DMS153 treated with DMSO at 0.1 percent for 48 hours (cell line): ENCODE data around the gene MYRF.

Experiments
- DNase-seq: peaks from one replicate; lab custom pipeline; 2025; ENCODE audit not compliant: unreplicated experiment; lab: John Stamatoyannopoulos, UW

Gene MYRF

DNA sequence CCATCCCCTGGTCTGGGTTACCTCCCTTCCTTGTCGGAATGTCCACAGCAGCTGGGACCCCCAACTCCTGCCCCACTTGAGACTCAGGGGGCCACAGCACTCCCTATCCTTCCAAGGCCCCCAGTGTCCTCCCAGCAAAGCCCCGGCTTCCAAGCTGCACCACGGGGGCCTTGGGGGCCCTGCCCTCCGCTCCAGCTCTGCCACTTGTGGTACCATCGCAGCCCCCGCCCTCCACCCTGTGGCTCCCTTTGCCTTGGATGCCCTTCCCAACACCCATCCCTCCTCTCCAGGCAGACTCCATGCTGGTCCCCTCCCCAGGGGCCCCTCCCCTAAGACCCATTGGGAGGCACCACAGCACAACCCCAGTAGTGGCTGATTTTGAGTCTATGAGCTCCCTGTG, 22.7 kb downstream of the MYRF start:
- no peak for DNase-seq

- DNase-seq = no peak
Observed at GRCh38 chr11:61775606-61776554, 23.4 kb downstream of the MYRF start.

DNA sequence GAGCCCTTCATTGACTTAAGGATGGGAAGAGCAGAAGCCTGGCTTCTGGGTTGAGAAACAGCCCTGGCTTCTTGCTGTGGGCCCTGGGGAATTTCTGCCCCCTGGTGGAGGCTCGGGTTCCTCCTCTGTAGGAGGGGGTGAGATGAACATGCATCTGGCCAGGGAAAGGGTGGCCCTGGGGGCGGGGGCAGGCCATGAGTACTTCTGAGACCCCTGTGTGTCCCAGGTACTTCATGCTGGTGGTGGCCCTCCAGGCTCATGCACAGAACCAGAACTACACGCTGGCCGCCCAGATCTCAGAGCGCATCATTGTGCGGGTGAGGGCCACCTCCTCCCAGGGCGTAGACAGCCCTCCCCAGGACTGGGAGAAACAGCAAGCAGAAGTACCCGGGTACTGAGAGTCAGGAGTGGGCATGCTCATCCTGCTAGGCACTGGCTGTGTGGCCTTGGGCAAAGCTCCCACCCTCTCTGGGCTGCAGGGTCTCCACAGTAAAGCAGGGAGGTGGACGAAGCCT, 24.2 kb downstream of the MYRF start:
- DNase-seq = no peak

- DNase-seq = no peak
Observed at GRCh38 chr11:61777234-61778090, 25.0 kb downstream of the MYRF start.

DNA sequence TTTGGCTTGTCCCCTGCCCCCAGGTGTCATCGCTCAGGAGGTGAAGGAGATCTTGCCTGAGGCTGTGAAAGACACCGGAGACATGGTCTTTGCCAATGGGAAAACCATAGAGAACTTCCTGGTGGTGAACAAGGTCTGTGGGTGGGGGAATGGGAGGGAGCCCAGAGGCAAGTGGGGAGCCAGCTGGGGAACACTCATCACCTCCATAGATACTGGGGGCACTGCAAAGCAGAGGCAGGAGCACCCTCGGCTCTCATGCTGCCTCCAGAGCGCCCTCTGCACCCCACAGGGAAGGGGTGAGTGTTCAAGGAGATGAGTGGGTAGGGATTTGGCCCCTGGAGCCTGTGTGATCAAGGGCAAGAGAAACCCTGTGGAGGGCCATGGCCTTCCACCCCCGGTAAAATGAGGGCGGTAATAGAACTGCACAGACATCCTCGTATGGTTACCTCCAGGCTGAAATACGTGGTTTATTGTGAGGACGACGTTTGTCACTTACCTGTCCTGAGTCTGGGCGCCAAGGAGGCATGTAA, 26.0 kb downstream of the MYRF start:
- no peak for DNase-seq

- DNase-seq = no peak
Observed at GRCh38 chr11:61778920-61779650, 26.6 kb downstream of the MYRF start.

- DNase-seq = no peak
Observed at GRCh38 chr11:61779666-61780525, 27.5 kb downstream of the MYRF start.

DNA sequence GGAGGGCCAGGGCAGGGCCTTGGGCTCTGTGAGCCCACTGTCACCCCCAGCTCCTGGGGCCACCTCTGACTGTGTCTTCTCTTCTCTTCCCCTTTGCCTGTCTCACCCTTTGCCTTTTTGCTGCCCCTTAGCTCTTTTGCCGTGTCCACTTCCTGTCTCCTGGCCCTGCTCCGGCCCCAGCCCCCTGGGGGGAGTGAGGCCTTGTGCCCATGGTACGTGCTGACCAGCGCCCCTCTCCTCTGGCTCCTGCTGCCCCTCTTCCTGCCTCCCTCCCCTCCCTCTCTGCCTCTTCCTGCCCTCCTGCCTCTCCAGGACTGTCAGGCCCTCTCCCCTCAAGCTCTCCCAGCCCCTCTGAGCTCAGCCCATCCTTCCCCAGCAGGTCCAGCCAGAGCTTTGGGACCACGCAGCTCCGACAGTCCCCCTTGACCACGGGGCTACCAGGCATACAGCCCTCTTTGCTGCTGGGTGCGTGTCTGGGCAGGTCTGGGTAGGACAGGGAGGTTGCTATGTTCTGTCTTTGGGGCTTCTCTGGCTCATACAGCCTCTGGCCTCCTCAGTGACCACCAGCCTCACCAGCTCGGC, 28.2 kb downstream of the MYRF start:
- DNase-seq = no peak

GRCh38 chr11:61781585-61781984, 29.1 kb downstream of the MYRF start:
- no peak for DNase-seq

DNA sequence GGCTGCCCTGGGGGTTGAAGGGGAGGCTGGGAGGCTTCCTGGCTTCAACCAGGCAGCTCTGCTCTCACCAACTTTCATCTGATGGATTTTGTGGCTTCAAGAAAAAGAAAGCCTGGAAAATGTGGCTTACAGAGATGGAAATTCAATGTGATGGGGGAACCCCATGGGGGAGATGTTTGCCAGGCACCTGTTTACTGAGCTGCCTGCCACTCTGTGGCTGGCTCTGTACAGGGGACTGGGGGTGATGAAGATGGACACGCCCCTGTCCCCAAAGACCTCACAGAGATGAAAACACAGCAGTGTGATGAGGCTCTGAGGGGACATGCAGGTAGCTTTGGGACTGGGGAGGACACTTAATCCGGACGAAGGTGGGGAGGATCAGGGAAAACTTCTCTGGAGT, 29.9 kb downstream of the MYRF start:
- no peak for DNase-seq

DNA sequence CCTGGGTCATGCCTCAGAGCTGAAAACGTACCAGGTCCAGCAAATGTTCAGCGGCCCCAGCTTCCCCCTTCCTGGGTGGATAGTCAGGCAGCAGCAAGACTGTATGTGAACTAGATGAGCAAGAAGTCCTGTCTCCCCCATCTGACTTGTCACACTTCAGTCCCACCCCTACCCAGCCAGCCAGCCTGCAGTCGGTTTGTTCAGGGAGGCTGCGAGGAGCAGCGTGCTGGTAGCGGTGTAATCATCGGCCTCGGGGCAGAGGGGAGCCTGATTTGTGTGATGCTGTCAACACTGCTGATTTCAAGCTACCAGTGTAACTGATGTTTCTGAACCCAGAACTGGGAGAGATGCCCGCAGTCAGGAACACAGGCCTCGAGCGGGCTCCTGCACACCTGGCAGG, 30.4 kb downstream of the MYRF start:
- DNase-seq = no peak

- no peak for DNase-seq
Observed at GRCh38 chr11:61783717-61784505, 31.5 kb downstream of the MYRF start.

- DNase-seq = no peak
Observed at GRCh38 chr11:61784506-61784805, 32.0 kb downstream of the MYRF start.

DNA sequence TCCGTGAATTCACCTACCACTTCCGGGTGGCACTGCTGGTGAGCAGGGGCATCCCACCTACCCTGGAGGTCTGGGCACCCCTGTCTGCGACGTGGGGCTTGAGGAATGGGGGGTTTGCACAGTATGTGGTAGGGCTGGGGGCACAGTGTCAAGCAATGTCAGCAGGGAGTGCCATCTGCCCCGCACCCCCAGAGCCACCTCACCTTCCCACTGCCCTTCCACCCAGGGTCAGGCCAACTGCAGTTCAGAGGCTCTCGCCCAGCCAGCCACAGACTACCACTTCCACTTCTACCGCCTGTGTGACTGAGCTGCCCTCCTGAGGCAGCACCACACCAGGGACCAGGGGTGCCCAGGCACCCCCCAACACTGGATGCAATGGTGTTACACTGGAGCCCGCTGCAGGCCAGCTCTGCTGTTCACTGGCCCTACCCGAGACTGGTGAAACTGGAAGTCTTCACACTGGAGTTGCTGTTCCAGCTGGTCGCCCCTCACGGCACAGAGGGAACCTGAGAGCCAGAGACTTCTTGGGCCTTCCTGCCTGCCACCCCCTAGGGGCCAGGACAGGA, 33.5 kb downstream of the MYRF start:
- no peak for DNase-seq

DNA sequence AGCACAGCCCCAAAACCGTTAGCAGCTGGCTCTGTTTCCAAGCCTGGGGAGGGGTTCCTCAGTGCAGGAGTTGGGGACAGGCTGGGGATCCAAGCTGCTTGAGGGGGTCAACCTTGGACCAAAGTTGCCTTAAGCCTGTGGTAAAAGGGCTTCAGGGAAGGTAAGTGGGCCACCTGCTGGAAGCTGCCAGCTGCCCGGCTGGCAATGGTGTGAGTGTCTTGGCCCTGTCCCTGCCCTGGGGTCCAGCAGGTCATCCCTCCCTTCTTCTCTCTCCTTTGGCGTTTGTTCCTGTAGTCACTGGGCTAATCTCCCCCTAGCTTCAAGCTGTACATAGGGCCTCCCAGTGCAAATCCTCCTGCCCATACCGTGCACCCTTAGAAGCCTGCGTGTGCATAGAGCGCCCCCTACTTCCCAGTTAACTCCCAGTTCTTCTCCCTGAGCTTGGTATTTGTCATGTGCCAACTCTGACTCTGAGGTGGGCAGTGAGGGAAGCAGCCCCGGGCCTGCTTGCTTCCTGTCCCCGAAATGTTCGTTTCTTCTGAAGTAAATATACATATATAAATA, 35.6 kb downstream of the MYRF start:
- no peak for DNase-seq

DNA sequence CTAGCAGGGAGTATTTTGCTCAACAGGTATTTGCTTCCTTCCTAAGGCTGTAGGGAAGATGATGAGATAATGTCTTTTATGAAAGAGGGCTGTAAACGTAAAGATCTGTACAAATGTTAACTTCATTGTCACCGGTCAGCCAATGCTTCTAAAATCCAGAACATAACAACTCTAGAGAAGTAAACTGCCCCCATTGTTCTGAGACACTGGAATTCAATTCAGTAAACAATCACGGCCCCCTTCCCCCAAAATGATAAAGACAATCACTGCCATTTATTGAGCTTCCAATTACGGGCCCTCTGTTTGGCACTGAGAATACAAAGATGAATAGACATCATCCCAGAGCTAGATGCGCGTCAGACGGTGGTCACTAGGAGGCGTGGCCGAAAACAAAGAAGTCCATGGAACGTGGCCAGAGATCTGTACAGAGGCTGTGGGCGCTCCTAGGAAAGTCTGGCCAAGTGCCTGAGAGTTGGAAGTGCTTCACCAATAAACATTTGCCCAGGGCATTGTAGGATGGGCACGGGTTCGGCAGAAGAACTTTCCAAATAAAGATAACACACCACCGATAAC, 39.4 kb downstream of the MYRF start:
- DNase-seq = no peak

DNA sequence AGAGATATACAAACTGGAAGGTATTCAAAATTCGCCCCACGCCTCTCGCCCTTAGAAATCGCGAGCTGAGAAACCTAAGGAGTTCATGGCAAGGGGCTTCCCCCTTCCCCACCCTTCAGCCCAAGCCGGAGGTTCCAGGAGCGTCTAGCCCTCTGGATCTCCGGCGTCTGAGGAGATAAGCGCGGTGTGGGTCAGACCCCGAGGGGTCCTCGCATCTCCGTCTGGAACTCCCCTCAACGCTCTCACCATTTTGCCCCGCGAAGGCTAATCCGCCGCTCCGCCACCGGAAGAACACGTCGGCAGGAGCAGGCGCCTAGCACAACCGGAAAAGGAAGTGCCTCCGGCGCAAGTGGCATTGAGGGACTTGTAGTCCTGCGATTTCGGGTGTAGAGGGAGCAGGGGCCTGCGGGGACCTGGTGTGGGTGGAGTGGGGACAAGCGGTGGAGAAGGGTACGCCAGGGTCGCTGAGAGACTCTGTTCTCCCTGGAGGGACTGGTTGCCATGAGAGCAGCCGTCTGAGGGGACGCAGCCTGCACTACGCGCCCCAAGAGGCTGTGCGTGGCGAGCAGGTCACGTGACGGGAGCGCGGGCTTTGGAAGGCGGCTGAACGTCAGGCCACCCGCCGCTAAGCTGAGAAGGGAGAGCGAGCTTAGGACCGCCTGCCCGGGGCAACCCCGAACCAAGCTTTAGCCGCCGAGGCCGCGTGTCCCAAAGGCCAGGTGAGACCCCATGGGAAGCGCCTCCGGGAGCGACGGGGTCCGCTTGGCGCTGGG, 40.1 kb downstream of the MYRF start, which contains the start of the genes FEN1 and TMEM258:
Gene FEN1 (plus strand): TSS at position 602 of the 773 bp plus-strand sequence. CDS start 2,451 bp downstream, outside the sequence.
Gene TMEM258 (minus strand): TSS at position 290 of the 773 bp plus-strand sequence. CDS start 41 bp downstream, at position 249.
- peak; percentile 95 for DNase-seq
